H9 (cell line): ENCODE data around the gene ATP1A2. TPM values are rescaled to one million over a fixed set of nuclear protein-coding genes. Genes with fewer than 3 reads are reported as not detected.

Source experiments
- DNase-seq: peaks from one replicate; pipeline ENCODE4 v3.0.0-alpha.2; 2017
- H2AFZ ChIP-seq: one replicate; pipeline ENCODE4 v1.6.1; 2013; ENCODE audit warnings: mild to moderate bottlenecking, low read length, control low read depth, moderate library complexity
- H2AK5ac ChIP-seq: 2 replicates; pipeline ENCODE4 v1.6.1; 2013; ENCODE audit warnings: low read length, control low read depth, mixed read lengths; ENCODE audit not compliant: insufficient read length
- H2BK120ac ChIP-seq: one replicate; pipeline ENCODE4 v1.6.1; 2013; ENCODE audit warnings: low read depth, mild to moderate bottlenecking, low read length, control low read depth, inconsistent platforms; ENCODE audit not compliant: poor library complexity, severe bottlenecking
- H2BK12ac ChIP-seq: 2 replicates; pipeline ENCODE4 v1.6.1; 2013; ENCODE audit warnings: low read length, control low read depth, mixed read lengths, low read depth; ENCODE audit not compliant: insufficient read length
- H2BK15ac ChIP-seq: 2 replicates; pipeline ENCODE4 v1.6.1; 2013; ENCODE audit warnings: low read depth, low read length, control low read depth
- H2BK20ac ChIP-seq: one replicate; pipeline ENCODE4 v1.6.1; 2013; ENCODE audit warnings: low read depth, mild to moderate bottlenecking, low read length, control low read depth, inconsistent platforms; ENCODE audit not compliant: poor library complexity, severe bottlenecking
- H2BK5ac ChIP-seq: 2 replicates; pipeline ENCODE4 v1.6.1; 2013; ENCODE audit warnings: low read length, control low read depth, mixed read lengths; ENCODE audit not compliant: insufficient read length
- H3K14ac ChIP-seq: 2 replicates; pipeline ENCODE4 v1.6.1; 2013; ENCODE audit warnings: low read length, control low read depth; ENCODE audit not compliant: insufficient read depth
- H3K18ac ChIP-seq: 2 replicates; pipeline ENCODE4 v1.6.1; 2013; ENCODE audit warnings: low read depth, mild to moderate bottlenecking, mixed read lengths, low read length, control low read depth; ENCODE audit not compliant: insufficient read length
- H3K23ac ChIP-seq: 2 replicates; pipeline ENCODE4 v1.6.1; 2013; ENCODE audit warnings: low read length, control low read depth, mixed read lengths, low read depth; ENCODE audit not compliant: insufficient read length
- H3K23me2 ChIP-seq: 2 replicates; pipeline ENCODE4 v1.6.1; 2013; ENCODE audit warnings: low read depth, mild to moderate bottlenecking, mixed read lengths, low read length, control low read depth; ENCODE audit not compliant: insufficient read length, poor library complexity, severe bottlenecking
- H3K27ac ChIP-seq: 2 replicates; pipeline ENCODE4 v1.5.1; 2013; ENCODE audit warnings: low read length, control low read depth, mixed read lengths, low read depth; ENCODE audit not compliant: insufficient read length
- H3K27me3 ChIP-seq: 2 replicates; pipeline ENCODE4 v1.6.1; 2013; ENCODE audit warnings: low read length, control low read depth, inconsistent platforms; ENCODE audit not compliant: insufficient read depth
- H3K4ac ChIP-seq: 2 replicates; pipeline ENCODE4 v1.6.1; 2013; ENCODE audit warnings: low read depth, mild to moderate bottlenecking, control low read depth, inconsistent platforms, low read length, moderate library complexity
- H3K4me1 ChIP-seq: 2 replicates; pipeline ENCODE4 v1.6.1; 2013; ENCODE audit warnings: low read length, control low read depth, inconsistent platforms; ENCODE audit not compliant: insufficient read depth
- H3K4me2 ChIP-seq: 2 replicates; pipeline ENCODE4 v1.6.1; 2013; ENCODE audit warnings: low read length, control low read depth, mixed read lengths; ENCODE audit not compliant: insufficient read length, insufficient read depth
- H3K56ac ChIP-seq: 2 replicates; pipeline ENCODE4 v1.6.1; 2013; ENCODE audit warnings: low read depth, mild to moderate bottlenecking, mixed read lengths, low read length, control low read depth; ENCODE audit not compliant: insufficient read length
- H3K79me1 ChIP-seq: 2 replicates; pipeline ENCODE4 v1.6.1; 2013; ENCODE audit warnings: low read depth, mild to moderate bottlenecking, moderate library complexity, low read length, control low read depth, inconsistent platforms; ENCODE audit not compliant: insufficient read depth, poor library complexity, severe bottlenecking
- H3K79me2 ChIP-seq: 2 replicates; pipeline ENCODE4 v1.6.1; 2013; ENCODE audit warnings: low read length, control low read depth, inconsistent platforms; ENCODE audit not compliant: insufficient read depth
- H3K9ac ChIP-seq: 2 replicates; pipeline ENCODE4 v1.6.1; 2013; ENCODE audit warnings: low read length, control low read depth, mixed read lengths; ENCODE audit not compliant: insufficient read length; ENCODE audit errors: extremely low read depth
- H3K9me3 ChIP-seq: one replicate; pipeline ENCODE4 v1.6.1; 2013; ENCODE audit warnings: low read depth, low read length, inconsistent platforms; ENCODE audit not compliant: control insufficient read depth
- H3T11ph ChIP-seq: one replicate; pipeline ENCODE4 v1.6.1; 2013; ENCODE audit warnings: mild to moderate bottlenecking, low read length, control low read depth, inconsistent platforms
- H4K20me1 ChIP-seq: one replicate; pipeline ENCODE4 v1.6.1; 2013; ENCODE audit not compliant: control insufficient read depth, insufficient read length, insufficient read depth
- H4K5ac ChIP-seq: 2 replicates; pipeline ENCODE4 v1.6.1; 2013; ENCODE audit warnings: low read depth, mild to moderate bottlenecking, mixed read lengths, low read length, control low read depth; ENCODE audit not compliant: insufficient read length
- H4K8ac ChIP-seq: replicated peaks from 2 replicates; pipeline ENCODE4 v1.6.1; 2013; ENCODE audit warnings: low read length, control low read depth, mixed read lengths, low read depth; ENCODE audit not compliant: insufficient read length
- H4K91ac ChIP-seq: 2 replicates; pipeline ENCODE4 v1.6.1; 2013; ENCODE audit warnings: low read depth, mild to moderate bottlenecking, moderate library complexity, mixed read lengths, low read length, control low read depth; ENCODE audit not compliant: insufficient read length
- H3K27ac Mint-ChIP-seq, 3 experiments: 2 replicates in 2 of 3; 3 replicates in 1 of 3; pipeline ENCODE4 v1.8.0; 2020 to 2021; ENCODE audit warnings: mixed read lengths in 3 of 3, mild to moderate bottlenecking in 1 of 3, moderate library complexity in 1 of 3
- H3K27me3 Mint-ChIP-seq: 2 replicates; pipeline ENCODE4 v1.8.0; 2021; ENCODE audit warnings: low read depth, mild to moderate bottlenecking, moderate library complexity, mixed read lengths
- H3K36me3 Mint-ChIP-seq, 3 experiments: 2 replicates in 2 of 3; 3 replicates in 1 of 3; pipeline ENCODE4 v1.8.0; 2020 to 2021; ENCODE audit warnings: low read depth in 3 of 3, mixed read lengths in 3 of 3; ENCODE audit not compliant: insufficient read depth in 1 of 3
- H3K4me1 Mint-ChIP-seq, 2 experiments: 2 replicates each; pipeline ENCODE4 v1.8.0; 2020; ENCODE audit warnings: mixed read lengths in 2 of 2
- H3K4me3 Mint-ChIP-seq, 2 experiments: 2 replicates in 1 of 2; 3 replicates in 1 of 2; pipeline ENCODE4 v1.8.0; 2020 to 2021; ENCODE audit warnings: mild to moderate bottlenecking in 2 of 2, mixed read lengths in 2 of 2, moderate library complexity in 1 of 2
- H3K9me3 Mint-ChIP-seq, 2 experiments: 2 replicates in 1 of 2; 3 replicates in 1 of 2; pipeline ENCODE4 v1.8.0; 2020; ENCODE audit warnings: mild to moderate bottlenecking in 2 of 2, mixed read lengths in 2 of 2, moderate library complexity in 1 of 2
- CTCF ChIP-seq: fragments of 200-600 bp; sonication (generic); conservative IDR thresholded peaks from 3 replicates; pipeline ENCODE4 v1.8.0; 2021; ENCODE audit warnings: antibody characterized with exemption, mild to moderate bottlenecking
- WGBS: extraction: QIAGEN DNeasy Blood & Tissue Kit; methylation state at CpG from one replicate; pipeline ENCODE4 v1.1.7; 2013; ENCODE audit warnings: missing lambda C conversion rate, low lambda C conversion rate, mixed read lengths; ENCODE audit not compliant: insufficient read length; ENCODE audit errors: extremely low coverage; 5-methylcytosine and 5-hydroxymethylcytosine counted together
- total RNA-seq: library from RNA; stranded (reverse); gene quantifications from 2 replicates; pipeline ENCODE4 v1.2.1, GENCODE V29; 2021

Gene ATP1A2
- total RNA-seq, 1 experiment from 2014 or later: 3.0 TPM

- no peak overlapping the region for H4K5ac ChIP-seq
- H3K4me2 ChIP-seq: no peak overlapping the region
- H3K56ac ChIP-seq: no peak overlapping the region
- no peak overlapping the region for H3K23ac ChIP-seq
- no peaks in the 10 kb centered on the region for H3K27me3 ChIP-seq
- H3K4me3 Mint-ChIP-seq: no peak overlapping the region
- H3K79me2 ChIP-seq: no peaks in the 10 kb centered on the region
- H2BK15ac ChIP-seq: no peak overlapping the region
- no peak overlapping the region for H3K14ac ChIP-seq
- H3K9me3 Mint-ChIP-seq: no peaks in the 10 kb centered on the region
- H3K79me1 ChIP-seq: no peaks in the 10 kb centered on the region
- no peak overlapping the region for H3K18ac ChIP-seq
- H2BK20ac ChIP-seq: no peak overlapping the region
- no peak for TF ChIP-seq CTCF
- H2BK5ac ChIP-seq: no peak overlapping the region
- no peak for DNase-seq
- H2AK5ac ChIP-seq: no peak overlapping the region
- H4K91ac ChIP-seq: no peak overlapping the region
- no CpG with 5 or more reads among the region's 2 CpGs for WGBS
- H4K20me1 ChIP-seq: no peaks in the 10 kb centered on the region
- H3K4me1 Mint-ChIP-seq: peaks cover 3 to 9% of the 10 kb centered on the region in 2 experiments; a peak in 3 of 4 replicates
- no peak overlapping the region for H2AFZ ChIP-seq
- H3K23me2 ChIP-seq: no peaks in the 10 kb centered on the region
- no peak overlapping the region for H3K9ac ChIP-seq
- H3K4ac ChIP-seq: no peak overlapping the region
- H3K4me1 ChIP-seq: no peaks in the 10 kb centered on the region; the same call in 1 of the 2 replicates
- peaks cover 6% of the 10 kb centered on the region for H3K27me3 Mint-ChIP-seq
- no peak overlapping the region for H3K27ac Mint-ChIP-seq
- H3K27ac ChIP-seq: no peak overlapping the region
- H2BK120ac ChIP-seq: no peak overlapping the region
- no peak overlapping the region for H4K8ac ChIP-seq
- H3K36me3 Mint-ChIP-seq: no peaks in the 10 kb centered on the region
- H3K9me3 ChIP-seq: no peaks in the 10 kb centered on the region
- H3T11ph ChIP-seq: no peak overlapping the region
- H2BK12ac ChIP-seq: no peak overlapping the region
These were observed 34.2 kb downstream of the ATP1A2 start for GRCh38 chr1:160149716-160150115.
